GM20000 (cell line): Measurements from ENCODE around the gene UBE2U.

ENCODE experiments used
- DNase-seq: peaks from one replicate; pipeline ENCODE4 v3.0.0; 2012; ENCODE audit warnings: low spot score
- TF ChIP-seq, protein P1 (sequence below): IDR thresholded peaks from 2 replicates; pipeline ENCODE4 v1.5.1; 2012; ENCODE audit warnings: mild to moderate bottlenecking, control low read depth; ENCODE audit errors: extremely low read depth, missing control alignments

The UBE2U gene

DNA sequence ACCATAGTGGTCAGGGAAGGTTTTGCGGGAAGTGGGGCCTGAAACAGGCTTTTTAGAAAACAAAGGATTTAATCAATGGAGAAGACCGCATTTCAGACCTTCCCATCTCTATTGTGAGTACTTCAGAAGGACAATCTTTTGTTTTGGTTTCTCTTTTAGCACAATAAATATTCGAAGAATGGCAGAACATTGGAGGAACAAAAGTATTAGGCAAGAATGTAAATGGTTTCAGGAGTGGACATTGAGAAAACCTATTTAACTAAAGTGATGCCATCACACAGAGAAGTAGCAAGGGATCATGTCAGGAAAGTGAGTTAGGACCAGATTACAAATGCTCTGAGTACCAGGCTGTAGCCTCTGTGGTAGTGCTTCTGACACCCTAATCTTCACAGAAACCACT, 26.8 kb upstream of the UBE2U start:
- TF ChIP-seq, protein P1, sequence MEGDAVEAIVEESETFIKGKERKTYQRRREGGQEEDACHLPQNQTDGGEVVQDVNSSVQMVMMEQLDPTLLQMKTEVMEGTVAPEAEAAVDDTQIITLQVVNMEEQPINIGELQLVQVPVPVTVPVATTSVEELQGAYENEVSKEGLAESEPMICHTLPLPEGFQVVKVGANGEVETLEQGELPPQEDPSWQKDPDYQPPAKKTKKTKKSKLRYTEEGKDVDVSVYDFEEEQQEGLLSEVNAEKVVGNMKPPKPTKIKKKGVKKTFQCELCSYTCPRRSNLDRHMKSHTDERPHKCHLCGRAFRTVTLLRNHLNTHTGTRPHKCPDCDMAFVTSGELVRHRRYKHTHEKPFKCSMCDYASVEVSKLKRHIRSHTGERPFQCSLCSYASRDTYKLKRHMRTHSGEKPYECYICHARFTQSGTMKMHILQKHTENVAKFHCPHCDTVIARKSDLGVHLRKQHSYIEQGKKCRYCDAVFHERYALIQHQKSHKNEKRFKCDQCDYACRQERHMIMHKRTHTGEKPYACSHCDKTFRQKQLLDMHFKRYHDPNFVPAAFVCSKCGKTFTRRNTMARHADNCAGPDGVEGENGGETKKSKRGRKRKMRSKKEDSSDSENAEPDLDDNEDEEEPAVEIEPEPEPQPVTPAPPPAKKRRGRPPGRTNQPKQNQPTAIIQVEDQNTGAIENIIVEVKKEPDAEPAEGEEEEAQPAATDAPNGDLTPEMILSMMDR = no peak
- no peak for DNase-seq

DNA sequence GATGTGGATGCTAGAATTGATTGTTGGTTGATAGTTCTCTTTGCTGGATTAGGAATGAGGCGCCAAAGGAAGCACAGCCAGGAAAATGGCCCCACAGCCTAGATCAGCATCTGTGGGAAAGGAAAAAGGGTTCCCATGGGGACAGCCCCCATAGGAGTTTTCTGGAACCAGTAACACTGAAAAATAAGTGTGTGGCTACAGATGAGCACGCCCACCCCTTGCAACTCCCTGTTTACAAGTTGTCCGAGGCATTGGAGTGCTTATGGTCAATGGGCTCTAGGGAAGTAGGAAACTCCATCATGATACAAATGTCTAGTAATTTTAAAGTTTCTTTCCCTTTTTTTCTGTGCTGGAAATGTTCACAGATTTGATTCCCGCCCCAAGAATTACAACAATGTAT, 23.8 kb upstream of the UBE2U start:
- TF ChIP-seq, protein P1 = no peak
- DNase-seq = no peak

DNA sequence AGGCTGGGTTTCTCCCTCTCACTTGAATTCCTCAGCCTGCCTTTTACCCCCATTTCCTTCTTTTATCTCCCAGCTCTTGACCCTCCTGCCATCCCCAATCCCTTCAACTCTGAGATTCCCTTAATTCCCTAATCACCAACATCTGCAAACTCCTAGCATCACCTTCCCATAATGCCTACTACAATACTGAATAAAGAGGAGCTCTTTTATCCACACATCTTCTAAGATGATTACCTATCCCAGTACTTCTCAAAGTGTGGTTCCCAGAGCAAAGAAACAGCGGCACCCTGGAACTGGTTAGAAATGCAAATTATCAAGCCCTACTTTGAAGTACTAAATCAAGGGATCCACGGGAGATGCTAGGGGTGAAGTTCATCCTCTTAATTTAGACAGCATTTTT, 21.2 kb upstream of the UBE2U start:
- DNase-seq = no peak
- TF ChIP-seq, protein P1 = no peak

DNA sequence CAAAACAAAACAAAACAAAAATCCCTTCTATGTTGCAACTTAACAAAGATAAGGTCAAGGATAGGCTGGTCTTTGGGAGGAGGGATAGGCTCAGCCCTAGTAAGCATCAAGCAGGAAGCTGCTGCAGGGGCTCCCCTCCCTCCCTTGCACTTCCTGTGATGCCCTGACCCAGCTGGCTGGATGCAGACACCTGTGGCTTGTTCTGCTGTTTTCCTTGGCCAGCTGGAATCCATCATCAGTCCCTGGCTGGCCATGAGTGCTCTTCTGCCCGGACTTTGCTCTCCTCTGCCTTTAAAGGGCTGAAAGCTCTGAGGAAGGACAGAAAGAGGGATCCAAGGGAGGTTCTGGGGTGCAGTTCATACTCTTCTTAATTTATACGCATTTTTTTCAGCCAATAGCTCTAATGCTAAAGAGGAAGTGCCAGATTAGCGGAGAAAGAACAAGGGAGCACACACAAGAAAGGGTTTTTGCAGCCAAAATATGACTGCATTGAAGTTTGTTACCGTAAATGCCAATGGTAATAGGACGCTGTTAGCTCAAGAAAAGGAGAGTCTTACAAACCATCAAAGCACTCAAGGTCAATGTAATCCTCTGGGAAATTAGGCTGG, 19.9 kb upstream of the UBE2U start:
- TF ChIP-seq, protein P1 = no peak
- no peak for DNase-seq

DNA sequence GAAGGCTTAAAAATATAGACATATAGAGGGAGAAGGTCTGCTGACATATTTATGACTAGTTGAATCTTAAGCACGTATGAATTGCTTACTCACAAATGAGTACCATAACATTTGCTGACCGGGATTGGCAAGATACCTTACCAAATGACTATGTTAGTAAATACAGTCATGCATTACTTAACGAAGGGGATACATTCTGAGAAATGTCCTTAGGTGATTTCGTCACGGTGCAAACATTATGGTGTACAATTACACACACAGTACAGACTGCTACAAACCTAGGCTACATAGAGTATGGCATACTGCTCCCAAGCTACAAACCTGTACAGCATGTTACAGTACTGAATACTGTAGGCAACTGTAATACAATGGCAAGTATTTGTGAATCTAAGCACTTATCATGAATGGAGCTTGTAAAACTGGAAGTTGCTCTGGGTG, 19.4 kb upstream of the UBE2U start:
- no peak for DNase-seq
- TF ChIP-seq, protein P1 = no peak

DNA sequence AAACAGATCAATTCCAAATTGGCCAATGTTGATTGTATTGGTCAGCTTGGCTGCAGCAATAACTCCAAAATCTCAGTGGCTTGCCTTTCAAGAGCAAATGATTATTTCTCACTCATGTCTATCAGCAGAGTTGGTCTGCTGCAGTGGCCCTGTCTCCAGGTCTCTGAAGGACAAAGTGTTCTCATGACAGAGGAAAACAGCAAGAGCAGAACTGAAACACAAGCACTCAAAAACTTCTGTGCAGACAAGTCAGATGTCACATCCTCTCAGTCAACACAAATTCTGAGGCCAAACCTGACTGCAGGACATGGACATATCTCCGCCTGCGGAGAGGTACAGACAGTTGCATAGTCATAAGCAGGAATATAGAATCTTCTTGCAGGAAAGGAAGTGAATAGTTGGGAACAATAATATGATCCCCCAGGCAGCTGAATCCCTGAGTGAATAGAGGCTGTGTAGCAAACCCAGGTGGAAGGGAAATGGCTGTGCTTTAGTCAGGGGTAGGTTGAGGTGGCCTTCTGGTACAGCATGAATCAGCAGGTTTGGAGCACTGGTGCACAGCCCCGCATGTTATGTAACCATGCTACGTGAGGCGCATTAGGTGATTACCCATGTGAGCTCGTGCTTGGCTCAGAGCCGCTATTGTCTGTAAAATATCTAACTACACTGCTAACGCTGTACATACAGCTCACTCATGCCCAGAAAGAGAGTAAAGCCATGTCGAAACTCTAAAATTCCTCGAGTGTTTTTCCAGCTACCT, 17.1 kb upstream of the UBE2U start:
- TF ChIP-seq, protein P1 = no peak

DNA sequence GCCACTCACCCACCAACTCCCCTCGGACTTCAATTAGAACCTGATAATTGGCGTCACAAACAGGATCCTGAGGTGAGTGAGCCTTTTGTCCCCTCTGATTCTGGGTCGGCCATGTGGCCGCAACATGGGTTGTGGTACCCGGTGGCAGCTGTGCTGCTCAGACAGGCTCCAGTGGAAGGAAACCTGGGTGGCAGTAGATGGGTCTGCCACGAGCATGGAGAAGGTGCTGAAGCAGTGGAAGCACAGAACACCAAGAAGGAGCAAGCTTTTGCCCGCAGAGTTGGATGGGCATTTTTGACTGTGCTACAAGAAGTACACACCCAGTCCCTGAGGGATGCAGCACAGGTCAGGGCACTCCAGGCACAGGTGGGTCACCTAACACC, 16.5 kb upstream of the UBE2U start:
- TF ChIP-seq, protein P1 = no peak
- no peak for DNase-seq

More for the DNA sequence above, 17.1 kb upstream of the UBE2U start:
- no peak for DNase-seq
